Esophagus muscularis mucosa (tissue), 3 donors: Measurements from ENCODE around the gene SIRPD.

ENCODE experiments used
- CTCF ChIP-seq, 3 experiments: fragments of 200-600 bp in 2 of 3; fragments of 450-650 bp in 1 of 3; sonication (generic) in 2 of 3; IDR thresholded peaks; one replicate each; pipeline ENCODE4 v1.5.1; 2017 to 2019; ENCODE audit warnings: antibody characterized with exemption in 3 of 3, mild to moderate bottlenecking in 2 of 3, moderate library complexity in 1 of 3
- POLR2A ChIP-seq: fragments of 450-650 bp; IDR thresholded peaks from one replicate; pipeline ENCODE4 v1.6.1; 2017; ENCODE audit warnings: antibody characterized with exemption, moderate library complexity, mild to moderate bottlenecking, low read depth

- TF ChIP-seq CTCF (IDR thresholded peaks at IDR 0.05) = no peak
- TF ChIP-seq POLR2A = no peak
These were observed 66.1 kb downstream of the SIRPD start, which contains the start of gene SIRPB2 for GRCh38 chr20:1491281-1491840.
